GM12874 (cell line): ENCODE measurements around the gene KLK12.

ENCODE experiments used
- CTCF ChIP-seq: IDR thresholded peaks from 2 replicates; pipeline ENCODE4 v1.5.1; 2011; ENCODE audit warnings: low read depth, mild to moderate bottlenecking, control low read depth, low read length, moderate library complexity; ENCODE audit not compliant: insufficient read depth

KLK12 gene

DNA sequence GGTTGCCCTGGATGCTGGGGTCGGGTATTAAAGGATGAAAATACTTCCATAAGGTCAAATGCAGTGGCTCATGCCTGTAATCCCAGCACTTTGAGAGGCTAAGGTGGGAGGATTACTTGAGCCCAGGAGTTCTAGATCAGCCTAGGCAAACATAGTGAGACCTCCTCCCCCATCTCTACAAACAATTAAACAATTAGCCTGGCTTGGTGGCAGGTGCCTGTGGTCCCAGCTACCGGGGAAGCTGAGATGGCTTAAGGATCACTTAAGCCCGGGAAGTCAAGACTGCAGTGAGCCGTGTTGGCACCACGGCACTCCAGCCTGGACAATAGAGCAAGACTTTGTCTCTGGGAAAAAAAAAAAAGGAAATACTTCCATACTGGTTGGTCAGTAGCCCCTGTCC lies 9.9 kb downstream of the KLK12 start:
- TF ChIP-seq CTCF: no peak

DNA sequence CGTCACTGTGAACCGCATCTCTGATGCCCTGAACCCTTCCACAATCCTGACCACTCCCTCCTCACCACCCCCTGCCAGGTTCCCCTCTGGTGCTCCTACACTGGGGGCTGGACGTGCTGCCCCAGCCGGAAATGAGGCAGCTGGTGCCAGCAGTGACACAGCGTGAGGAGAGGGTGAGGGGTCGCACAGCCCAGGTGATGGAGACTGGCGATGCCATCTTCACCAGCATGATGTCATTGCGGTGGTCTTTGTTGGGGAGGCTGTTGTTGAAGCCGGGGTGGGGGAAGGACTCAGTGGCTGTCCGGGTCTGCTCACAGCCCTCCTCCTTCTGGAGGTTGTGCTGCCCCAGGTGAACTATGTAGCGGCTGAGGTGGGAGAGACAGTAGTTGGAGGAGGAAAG lies 10.9 kb downstream of the KLK12 start:
- no peak for TF ChIP-seq CTCF

DNA sequence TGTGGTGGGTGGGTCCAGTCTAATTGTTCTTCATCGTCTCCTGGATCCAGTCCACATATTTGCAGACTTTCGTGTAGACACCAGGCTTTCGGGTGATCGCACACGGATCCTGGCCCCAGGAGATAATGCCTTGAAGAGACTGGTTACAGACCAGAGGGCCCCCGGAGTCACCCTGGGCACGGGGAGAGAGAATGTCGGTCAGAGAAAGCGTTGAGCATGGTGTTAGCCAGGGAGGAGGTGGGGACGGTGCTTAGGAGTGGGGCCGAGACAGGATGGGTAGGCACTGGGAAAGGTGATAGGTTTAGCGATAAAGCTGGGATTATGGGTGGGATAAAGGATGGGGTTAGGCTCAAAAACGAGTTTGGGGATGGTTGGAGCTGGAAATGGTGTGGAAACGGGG lies 12.3 kb downstream of the KLK12 start:
- no peak for TF ChIP-seq CTCF

- TF ChIP-seq CTCF: peak; percentile 51
These were observed 13.7 kb downstream of the KLK12 start for GRCh38 chr19:51020988-51021651.

DNA sequence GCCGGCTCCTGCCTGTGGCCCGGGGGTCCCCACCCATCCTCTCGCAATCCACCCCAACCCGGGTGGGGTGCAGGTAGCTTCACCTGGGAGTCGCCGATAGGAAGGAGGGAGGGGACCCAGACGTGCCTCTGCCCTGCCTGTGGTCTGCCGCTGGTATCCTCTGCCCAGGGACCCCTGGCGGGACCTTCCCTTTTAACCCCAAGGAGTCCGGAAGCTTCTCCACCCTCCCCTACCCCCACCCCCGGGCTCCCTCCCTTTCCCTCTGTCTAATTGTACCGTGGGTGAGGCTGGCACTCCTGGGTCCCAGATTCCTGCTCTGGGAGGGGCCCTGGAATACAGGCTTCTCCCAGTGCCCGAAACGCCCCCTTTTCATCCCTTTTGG lies 15.3 kb downstream of the KLK12 start, which contains the start of gene KLK10:
Gene KLK10, minus strand, starts transcription at position 166 of the 382 bp plus-strand sequence. CDS start 579 bp downstream, outside the sequence.
- no peak for TF ChIP-seq CTCF

GRCh38 chr19:51018745-51019543 lies 15.9 kb downstream of the KLK12 start:
- no peak for TF ChIP-seq CTCF

DNA sequence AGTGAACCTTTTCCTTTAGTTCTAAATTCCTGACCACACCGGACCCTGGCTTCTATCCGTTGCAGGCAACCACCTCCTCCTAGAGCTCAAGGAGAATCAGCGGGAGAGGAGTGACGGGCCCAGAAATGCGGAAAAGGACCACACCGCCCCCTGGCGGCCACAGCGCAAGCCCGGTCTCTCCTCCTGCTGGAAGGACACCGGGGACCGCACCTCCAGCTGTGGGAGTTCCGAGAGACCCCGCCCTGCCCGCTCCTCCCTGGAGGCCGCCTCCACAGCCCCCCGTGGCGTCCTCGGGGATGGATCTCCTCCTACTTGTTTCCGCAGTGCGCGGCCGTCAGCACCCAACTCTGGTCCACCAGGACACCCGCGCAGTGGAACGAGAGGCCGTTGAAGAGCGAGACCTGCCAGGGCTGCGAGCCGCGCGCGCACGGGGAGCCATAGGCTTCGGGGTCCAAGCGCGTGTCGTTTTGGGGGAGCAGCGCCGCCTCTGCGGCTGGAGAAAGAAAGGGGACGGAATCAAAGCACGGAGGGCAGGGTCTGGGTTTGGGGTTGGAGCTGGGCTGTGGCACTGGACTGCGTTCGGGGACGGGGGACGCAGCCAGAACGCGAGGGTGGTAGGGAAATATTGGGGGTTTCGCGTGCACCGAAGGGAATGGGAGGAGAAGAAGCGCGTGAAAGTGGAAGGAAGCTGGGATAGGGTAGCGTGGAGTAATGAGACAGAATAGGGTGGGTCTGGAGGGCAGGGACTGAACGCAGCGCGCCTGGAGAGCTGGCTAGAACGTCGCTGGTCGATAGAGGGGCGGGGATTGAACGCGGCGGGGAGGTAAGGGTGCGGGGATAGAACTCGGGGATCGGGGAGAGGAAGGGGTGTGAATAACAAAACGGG lies 17.8 kb downstream of the KLK12 start:
- peak; percentile 97 for TF ChIP-seq CTCF
